Dendritic cell treated with granulocyte-macrophage colony-stimulating factor and Interleukin-4, amounts not matched to agents 40 ng/mL and 50 ng/mL, for 4 days (primary cell): Measurements from ENCODE around the gene ZNRD2.

Experiments
- H3K27ac Mint-ChIP-seq: one replicate; pipeline ENCODE4 v1.8.0; 2022; ENCODE audit warnings: mild to moderate bottlenecking, mixed read lengths
- H3K27me3 Mint-ChIP-seq: one replicate; pipeline ENCODE4 v1.8.0; 2022; ENCODE audit warnings: mild to moderate bottlenecking, mixed read lengths
- H3K36me3 Mint-ChIP-seq: one replicate; pipeline ENCODE4 v1.8.0; 2022; ENCODE audit warnings: low read depth, mixed read lengths
- H3K4me1 Mint-ChIP-seq: one replicate; pipeline ENCODE4 v1.8.0; 2022; ENCODE audit warnings: low read depth, mixed read lengths
- H3K4me3 Mint-ChIP-seq: one replicate; pipeline ENCODE4 v1.8.0; 2022; ENCODE audit warnings: mild to moderate bottlenecking, moderate library complexity, mixed read lengths
- H3K9me3 Mint-ChIP-seq: one replicate; pipeline ENCODE4 v1.8.0; 2022; ENCODE audit warnings: mixed read lengths
- intact Hi-C: fragments of 100-400 bp; cut with micrococcal nuclease; formaldehyde crosslinking; loops from one replicate; pipeline ENCODE4 v1.15.0; 2022

Gene ZNRD2

GRCh38 chr11:65532388-65533064 lies 37.8 kb upstream of the ZNRD2 start:
- intact Hi-C loops, result no loop called here
- Mint-ChIP-seq H3K36me3 (peaks cover 100% of the 10 kb centered on the region), H3K4me1 (peaks cover 14% of the 10 kb centered on the region), H3K9me3 (no peaks in the 10 kb centered on the region), H3K4me3 (no peak overlapping the region), H3K27me3 (no peaks in the 10 kb centered on the region), H3K27ac (no peak overlapping the region)

GRCh38 chr11:65535102-65535501 lies 35.2 kb upstream of the ZNRD2 start:
- intact Hi-C loops, result no loop called here
- Mint-ChIP-seq H3K36me3 (peaks cover 93% of the 10 kb centered on the region), H3K27me3 (no peaks in the 10 kb centered on the region), H3K4me1 (peaks cover 24% of the 10 kb centered on the region), H3K4me3 (no peak overlapping the region), H3K9me3 (no peaks in the 10 kb centered on the region), H3K27ac (no peak overlapping the region)

GRCh38 chr11:65536412-65537295 lies 33.6 kb upstream of the ZNRD2 start:
- Mint-ChIP-seq H3K27ac (no peak overlapping the region), H3K9me3 (no peaks in the 10 kb centered on the region), H3K36me3 (peaks cover 78% of the 10 kb centered on the region), H3K27me3 (no peaks in the 10 kb centered on the region), H3K4me3 (no peak overlapping the region), H3K4me1 (peaks cover 31% of the 10 kb centered on the region)
- intact Hi-C loops, result no loop called here

- intact Hi-C loops, result no loop called here
- H3K27ac Mint-ChIP-seq, result no peak overlapping the region
Observed at GRCh38 chr11:65537296-65537597, 33.0 kb upstream of the ZNRD2 start.

GRCh38 chr11:65537620-65538231 lies 32.6 kb upstream of the ZNRD2 start:
- Mint-ChIP-seq H3K27me3 (no peaks in the 10 kb centered on the region), H3K36me3 (peaks cover 67% of the 10 kb centered on the region), H3K9me3 (no peaks in the 10 kb centered on the region), H3K4me3 (no peak overlapping the region), H3K27ac (no peak overlapping the region), H3K4me1 (peaks cover 41% of the 10 kb centered on the region)
- intact Hi-C loops, result no loop called here

More at GRCh38 chr11:65537296-65537597, 33.0 kb upstream of the ZNRD2 start:
- no peaks in the 10 kb centered on the region for H3K27me3 Mint-ChIP-seq
- H3K36me3 Mint-ChIP-seq, result peaks cover 72% of the 10 kb centered on the region
- H3K4me3 Mint-ChIP-seq, result no peak overlapping the region
- no peaks in the 10 kb centered on the region for H3K9me3 Mint-ChIP-seq
- peaks cover 37% of the 10 kb centered on the region for H3K4me1 Mint-ChIP-seq

GRCh38 chr11:65538232-65538914 lies 31.9 kb upstream of the ZNRD2 start:
- Mint-ChIP-seq H3K27ac (no peak overlapping the region), H3K9me3 (no peaks in the 10 kb centered on the region), H3K4me3 (peak overlapping the region; percentile 9), H3K27me3 (no peaks in the 10 kb centered on the region), H3K36me3 (peaks cover 61% of the 10 kb centered on the region), H3K4me1 (peaks cover 44% of the 10 kb centered on the region)
- intact Hi-C loops, result no loop called here

GRCh38 chr11:65538915-65539743 lies 31.1 kb upstream of the ZNRD2 start:
- Mint-ChIP-seq H3K4me3 (peak overlapping the region; percentile 75), H3K36me3 (peaks cover 53% of the 10 kb centered on the region), H3K27me3 (no peaks in the 10 kb centered on the region), H3K27ac (peak overlapping the region; percentile 89), H3K9me3 (no peaks in the 10 kb centered on the region), H3K4me1 (peaks cover 48% of the 10 kb centered on the region)
- intact Hi-C loops, result no loop called here

- H3K27me3 Mint-ChIP-seq, result no peaks in the 10 kb centered on the region
- H3K27ac Mint-ChIP-seq, result peak overlapping the region; percentile 89
- peak overlapping the region; percentile 75 for H3K4me3 Mint-ChIP-seq
- intact Hi-C loops, result loop anchor here (1.0 kb wide), 3 partner anchors 30 to 74 kb away; partner anchors contain the start of genes MAP3K11 and ZNRD2
- H3K36me3 Mint-ChIP-seq, result peaks cover 46% of the 10 kb centered on the region
- peaks cover 55% of the 10 kb centered on the region for H3K4me1 Mint-ChIP-seq
- no peaks in the 10 kb centered on the region for H3K9me3 Mint-ChIP-seq
Observed at GRCh38 chr11:65539744-65540289, 30.5 kb upstream of the ZNRD2 start.

- Mint-ChIP-seq H3K4me3 (peak overlapping the region; percentile 75), H3K27ac (peak overlapping the region; percentile 89), H3K4me1 (peaks cover 62% of the 10 kb centered on the region), H3K27me3 (peaks cover 6% of the 10 kb centered on the region), H3K9me3 (no peaks in the 10 kb centered on the region), H3K36me3 (peaks cover 39% of the 10 kb centered on the region)
- intact Hi-C loops, result loop anchor here (1.0 kb wide), 3 partner anchors 30 to 74 kb away; partner anchors contain the start of genes MAP3K11 and ZNRD2
Observed at GRCh38 chr11:65540290-65541092, 29.8 kb upstream of the ZNRD2 start.

- H3K4me1 Mint-ChIP-seq, result peaks cover 63% of the 10 kb centered on the region
- peaks cover 12% of the 10 kb centered on the region for H3K27me3 Mint-ChIP-seq
- peak overlapping the region; percentile 89 for H3K27ac Mint-ChIP-seq
- intact Hi-C loops, result no loop called here
- peak overlapping the region; percentile 75 for H3K4me3 Mint-ChIP-seq
- H3K9me3 Mint-ChIP-seq, result no peaks in the 10 kb centered on the region
- H3K36me3 Mint-ChIP-seq, result peaks cover 31% of the 10 kb centered on the region
Observed at GRCh38 chr11:65541093-65541982, 28.9 kb upstream of the ZNRD2 start.

GRCh38 chr11:65542738-65543390 lies 27.4 kb upstream of the ZNRD2 start:
- intact Hi-C loops, result no loop called here
- Mint-ChIP-seq H3K27me3 (peaks cover 16% of the 10 kb centered on the region), H3K36me3 (peaks cover 16% of the 10 kb centered on the region), H3K9me3 (no peaks in the 10 kb centered on the region), H3K4me1 (peaks cover 63% of the 10 kb centered on the region), H3K27ac (no peak overlapping the region), H3K4me3 (no peak overlapping the region)
